HEK293 (cell line): Measurements from ENCODE around the gene GREM2.

Experiments
- ATF2 ChIP-seq: fragments of 450-650 bp; formaldehyde crosslinking; IDR thresholded peaks from 2 replicates; pipeline ENCODE4 v1.5.1; 2016; ENCODE audit warnings: missing biosample characterization, missing genetic modification characterization, low read depth
- ELK4 ChIP-seq: IDR thresholded peaks from 2 replicates; pipeline ENCODE4 v1.6.1; 2011; ENCODE audit warnings: mild to moderate bottlenecking, low read depth, low read length, borderline replicate concordance
- KLF10 ChIP-seq: fragments of 450-650 bp; IDR thresholded peaks from 2 replicates; pipeline ENCODE4 v1.5.1; 2018; ENCODE audit warnings: missing biosample characterization, mild to moderate bottlenecking, missing genetic modification characterization
- SCRT1 ChIP-seq: fragments of 450-650 bp; formaldehyde crosslinking; IDR thresholded peaks from 2 replicates; pipeline ENCODE4 v1.5.1; 2016; ENCODE audit warnings: missing biosample characterization, missing genetic modification characterization, borderline replicate concordance
- SCRT2 ChIP-seq: fragments of 450-650 bp; formaldehyde crosslinking; IDR thresholded peaks from 2 replicates; pipeline ENCODE4 v1.5.1; 2016; ENCODE audit warnings: missing biosample characterization, missing genetic modification characterization
- TCF7L2 ChIP-seq: IDR thresholded peaks from 2 replicates; pipeline ENCODE4 v1.6.1; 2011; ENCODE audit warnings: low read depth, mild to moderate bottlenecking, inconsistent platforms, low read length, moderate library complexity, borderline replicate concordance
- ZBTB1 ChIP-seq: fragments of 450-650 bp; formaldehyde crosslinking; IDR thresholded peaks from 2 replicates; pipeline ENCODE4 v1.5.1; 2016; ENCODE audit warnings: missing biosample characterization, missing genetic modification characterization
- ZBTB17 ChIP-seq: fragments of 450-650 bp; formaldehyde crosslinking; IDR thresholded peaks from 2 replicates; pipeline ENCODE4 v1.5.1; 2016; ENCODE audit warnings: missing biosample characterization, missing genetic modification characterization
- ZBTB48 ChIP-seq: fragments of 450-650 bp; formaldehyde crosslinking; IDR thresholded peaks from 2 replicates; pipeline ENCODE4 v1.5.1; 2016; ENCODE audit warnings: missing biosample characterization, missing genetic modification characterization
- ZNF169 ChIP-seq: fragments of 450-650 bp; formaldehyde crosslinking; IDR thresholded peaks from 2 replicates; pipeline ENCODE4 v1.5.1; 2016; ENCODE audit warnings: missing biosample characterization, missing genetic modification characterization
- ZNF214 ChIP-seq: fragments of 450-650 bp; formaldehyde crosslinking; IDR thresholded peaks from 2 replicates; pipeline ENCODE4 v1.5.1; 2017; ENCODE audit warnings: missing biosample characterization, mild to moderate bottlenecking, missing genetic modification characterization, borderline replicate concordance
- ZNF274 ChIP-seq, 2 experiments: fragments of 200-500 bp in 1 of 2; fragments of 450-650 bp in 1 of 2; sonication (Bioruptor generic) in 1 of 2; formaldehyde crosslinking in 1 of 2; IDR thresholded peaks; 2 replicates each; pipeline versions ENCODE4 v1.5.1 to v1.6.1; 2014 to 2016; ENCODE audit warnings: borderline replicate concordance in 1 of 2, inconsistent platforms in 1 of 2, low read length in 1 of 2, missing biosample characterization in 1 of 2, missing genetic modification characterization in 1 of 2
- ZNF292 ChIP-seq: fragments of 450-650 bp; formaldehyde crosslinking; IDR thresholded peaks from 2 replicates; pipeline ENCODE4 v1.5.1; 2016; ENCODE audit warnings: low read depth, missing biosample characterization, missing genetic modification characterization, borderline replicate concordance
- ZNF341 ChIP-seq: fragments of 450-650 bp; formaldehyde crosslinking; IDR thresholded peaks from 2 replicates; pipeline ENCODE4; 2016; ENCODE audit warnings: low read depth, missing biosample characterization, missing genetic modification characterization
- ZNF37A ChIP-seq: fragments of 450-650 bp; IDR thresholded peaks from 2 replicates; pipeline ENCODE4 v1.5.1; 2018; ENCODE audit warnings: missing biosample characterization, missing genetic modification characterization
- ZNF48 ChIP-seq: fragments of 450-650 bp; formaldehyde crosslinking; IDR thresholded peaks from 2 replicates; pipeline ENCODE4 v1.5.1; 2016; ENCODE audit warnings: missing biosample characterization, missing genetic modification characterization
- ZNF529 ChIP-seq: fragments of 450-650 bp; formaldehyde crosslinking; IDR thresholded peaks from 2 replicates; pipeline ENCODE4 v1.5.1; 2017; ENCODE audit warnings: missing genetic modification characterization, missing biosample characterization; ENCODE audit not compliant: insufficient replicate concordance
- ZNF580 ChIP-seq: fragments of 450-650 bp; formaldehyde crosslinking; IDR thresholded peaks from 2 replicates; pipeline ENCODE4 v1.5.1; 2016; ENCODE audit warnings: missing biosample characterization, missing genetic modification characterization
- ZNF596 ChIP-seq: fragments of 450-650 bp; IDR thresholded peaks from 2 replicates; pipeline ENCODE4 v1.5.0; 2018; ENCODE audit warnings: missing biosample characterization, mild to moderate bottlenecking, missing genetic modification characterization, moderate library complexity
- ZNF621 ChIP-seq: fragments of 450-650 bp; formaldehyde crosslinking; IDR thresholded peaks from 2 replicates; pipeline ENCODE4 v1.5.1; 2017; ENCODE audit warnings: missing biosample characterization, missing genetic modification characterization
- ZSCAN23 ChIP-seq: fragments of 450-650 bp; formaldehyde crosslinking; IDR thresholded peaks from 2 replicates; pipeline ENCODE4 v1.5.1; 2016; ENCODE audit warnings: missing biosample characterization, missing genetic modification characterization
- TF ChIP-seq, protein P1 (sequence below): fragments of 450-650 bp; formaldehyde crosslinking; IDR thresholded peaks from 2 replicates; pipeline ENCODE4 v1.5.1; 2017; ENCODE audit warnings: missing biosample characterization, missing genetic modification characterization
- TF ChIP-seq, protein P2 (sequence below): fragments of 450-650 bp; formaldehyde crosslinking; IDR thresholded peaks from 2 replicates; pipeline ENCODE4 v1.5.1; 2016; ENCODE audit warnings: missing biosample characterization, missing genetic modification characterization
- TF ChIP-seq, protein P3 (sequence below): fragments of 450-650 bp; formaldehyde crosslinking; IDR thresholded peaks from 2 replicates; pipeline ENCODE4 v1.5.1; 2016; ENCODE audit warnings: missing biosample characterization, missing genetic modification characterization
- TF ChIP-seq, protein P4 (sequence below): fragments of 450-650 bp; formaldehyde crosslinking; IDR thresholded peaks from 2 replicates; pipeline ENCODE4 v1.5.1; 2016; ENCODE audit warnings: missing biosample characterization, missing genetic modification characterization
- TF ChIP-seq, protein P5 (sequence below): fragments of 450-650 bp; formaldehyde crosslinking; IDR thresholded peaks from 2 replicates; pipeline ENCODE4 v1.5.1; 2016; ENCODE audit warnings: missing biosample characterization, missing genetic modification characterization

Gene GREM2

GRCh38 chr1:240524356-240525069 lies 87.4 kb downstream of the GREM2 start (continued):
- TF ChIP-seq, protein P1, sequence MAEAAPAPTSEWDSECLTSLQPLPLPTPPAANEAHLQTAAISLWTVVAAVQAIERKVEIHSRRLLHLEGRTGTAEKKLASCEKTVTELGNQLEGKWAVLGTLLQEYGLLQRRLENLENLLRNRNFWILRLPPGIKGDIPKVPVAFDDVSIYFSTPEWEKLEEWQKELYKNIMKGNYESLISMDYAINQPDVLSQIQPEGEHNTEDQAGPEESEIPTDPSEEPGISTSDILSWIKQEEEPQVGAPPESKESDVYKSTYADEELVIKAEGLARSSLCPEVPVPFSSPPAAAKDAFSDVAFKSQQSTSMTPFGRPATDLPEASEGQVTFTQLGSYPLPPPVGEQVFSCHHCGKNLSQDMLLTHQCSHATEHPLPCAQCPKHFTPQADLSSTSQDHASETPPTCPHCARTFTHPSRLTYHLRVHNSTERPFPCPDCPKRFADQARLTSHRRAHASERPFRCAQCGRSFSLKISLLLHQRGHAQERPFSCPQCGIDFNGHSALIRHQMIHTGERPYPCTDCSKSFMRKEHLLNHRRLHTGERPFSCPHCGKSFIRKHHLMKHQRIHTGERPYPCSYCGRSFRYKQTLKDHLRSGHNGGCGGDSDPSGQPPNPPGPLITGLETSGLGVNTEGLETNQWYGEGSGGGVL (tag by site-specific recombination) = no peak
- TF ChIP-seq TCF7L2 = peak; percentile 39; the same call in 1 of the 2 replicates
- TF ChIP-seq ELK4 = no peak
- TF ChIP-seq ZNF292 = no peak
- no peak for TF ChIP-seq ZBTB48
- TF ChIP-seq KLF10 = no peak
- TF ChIP-seq, protein P2, sequence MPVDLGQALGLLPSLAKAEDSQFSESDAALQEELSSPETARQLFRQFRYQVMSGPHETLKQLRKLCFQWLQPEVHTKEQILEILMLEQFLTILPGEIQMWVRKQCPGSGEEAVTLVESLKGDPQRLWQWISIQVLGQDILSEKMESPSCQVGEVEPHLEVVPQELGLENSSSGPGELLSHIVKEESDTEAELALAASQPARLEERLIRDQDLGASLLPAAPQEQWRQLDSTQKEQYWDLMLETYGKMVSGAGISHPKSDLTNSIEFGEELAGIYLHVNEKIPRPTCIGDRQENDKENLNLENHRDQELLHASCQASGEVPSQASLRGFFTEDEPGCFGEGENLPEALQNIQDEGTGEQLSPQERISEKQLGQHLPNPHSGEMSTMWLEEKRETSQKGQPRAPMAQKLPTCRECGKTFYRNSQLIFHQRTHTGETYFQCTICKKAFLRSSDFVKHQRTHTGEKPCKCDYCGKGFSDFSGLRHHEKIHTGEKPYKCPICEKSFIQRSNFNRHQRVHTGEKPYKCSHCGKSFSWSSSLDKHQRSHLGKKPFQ = 0 out of 2 replicates have a peak, but pooled peaks have one; percentile 38
- TF ChIP-seq ZNF169 (tag by site-specific recombination) = no peak
- no peak for TF ChIP-seq SCRT2 (tag by site-specific recombination)
- no peak for TF ChIP-seq ZNF580
- TF ChIP-seq ZBTB17 (tag by site-specific recombination) = no peak
- TF ChIP-seq, protein P3, sequence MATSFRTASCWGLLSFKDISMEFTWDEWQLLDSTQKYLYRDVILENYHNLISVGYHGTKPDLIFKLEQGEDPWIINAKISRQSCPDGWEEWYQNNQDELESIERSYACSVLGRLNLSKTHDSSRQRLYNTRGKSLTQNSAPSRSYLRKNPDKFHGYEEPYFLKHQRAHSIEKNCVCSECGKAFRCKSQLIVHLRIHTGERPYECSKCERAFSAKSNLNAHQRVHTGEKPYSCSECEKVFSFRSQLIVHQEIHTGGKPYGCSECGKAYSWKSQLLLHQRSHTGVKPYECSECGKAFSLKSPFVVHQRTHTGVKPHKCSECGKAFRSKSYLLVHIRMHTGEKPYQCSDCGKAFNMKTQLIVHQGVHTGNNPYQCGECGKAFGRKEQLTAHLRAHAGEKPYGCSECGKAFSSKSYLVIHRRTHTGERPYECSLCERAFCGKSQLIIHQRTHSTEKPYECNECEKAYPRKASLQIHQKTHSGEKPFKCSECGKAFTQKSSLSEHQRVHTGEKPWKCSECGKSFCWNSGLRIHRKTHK (tag by site-specific recombination) = no peak
- 0 out of 2 replicates have a peak, but pooled peaks have one; percentile 24 for TF ChIP-seq ATF2 (tag by site-specific recombination)
- TF ChIP-seq, protein P4, sequence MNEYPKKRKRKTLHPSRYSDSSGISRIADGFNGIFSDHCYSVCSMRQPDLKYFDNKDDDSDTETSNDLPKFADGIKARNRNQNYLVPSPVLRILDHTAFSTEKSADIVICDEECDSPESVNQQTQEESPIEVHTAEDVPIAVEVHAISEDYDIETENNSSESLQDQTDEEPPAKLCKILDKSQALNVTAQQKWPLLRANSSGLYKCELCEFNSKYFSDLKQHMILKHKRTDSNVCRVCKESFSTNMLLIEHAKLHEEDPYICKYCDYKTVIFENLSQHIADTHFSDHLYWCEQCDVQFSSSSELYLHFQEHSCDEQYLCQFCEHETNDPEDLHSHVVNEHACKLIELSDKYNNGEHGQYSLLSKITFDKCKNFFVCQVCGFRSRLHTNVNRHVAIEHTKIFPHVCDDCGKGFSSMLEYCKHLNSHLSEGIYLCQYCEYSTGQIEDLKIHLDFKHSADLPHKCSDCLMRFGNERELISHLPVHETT (tag by site-specific recombination) = no peak
- TF ChIP-seq ZNF341 = no peak
- no peak for TF ChIP-seq ZNF37A (tag by site-specific recombination)
- TF ChIP-seq SCRT1 = no peak
- no peak for TF ChIP-seq ZSCAN23 (tag by site-specific recombination)
- no peak for TF ChIP-seq ZNF274 (IDR thresholded peaks at IDR 0.05; ENCODE audit: low read length)
- no peak for TF ChIP-seq ZNF274 (tag by site-specific recombination; IDR thresholded peaks at IDR 0.05; ENCODE audit: borderline replicate concordance)
- no peak for TF ChIP-seq ZNF48
- no peak for TF ChIP-seq ZNF596 (tag by site-specific recombination)
- TF ChIP-seq ZNF214 = no peak
- TF ChIP-seq, protein P5, sequence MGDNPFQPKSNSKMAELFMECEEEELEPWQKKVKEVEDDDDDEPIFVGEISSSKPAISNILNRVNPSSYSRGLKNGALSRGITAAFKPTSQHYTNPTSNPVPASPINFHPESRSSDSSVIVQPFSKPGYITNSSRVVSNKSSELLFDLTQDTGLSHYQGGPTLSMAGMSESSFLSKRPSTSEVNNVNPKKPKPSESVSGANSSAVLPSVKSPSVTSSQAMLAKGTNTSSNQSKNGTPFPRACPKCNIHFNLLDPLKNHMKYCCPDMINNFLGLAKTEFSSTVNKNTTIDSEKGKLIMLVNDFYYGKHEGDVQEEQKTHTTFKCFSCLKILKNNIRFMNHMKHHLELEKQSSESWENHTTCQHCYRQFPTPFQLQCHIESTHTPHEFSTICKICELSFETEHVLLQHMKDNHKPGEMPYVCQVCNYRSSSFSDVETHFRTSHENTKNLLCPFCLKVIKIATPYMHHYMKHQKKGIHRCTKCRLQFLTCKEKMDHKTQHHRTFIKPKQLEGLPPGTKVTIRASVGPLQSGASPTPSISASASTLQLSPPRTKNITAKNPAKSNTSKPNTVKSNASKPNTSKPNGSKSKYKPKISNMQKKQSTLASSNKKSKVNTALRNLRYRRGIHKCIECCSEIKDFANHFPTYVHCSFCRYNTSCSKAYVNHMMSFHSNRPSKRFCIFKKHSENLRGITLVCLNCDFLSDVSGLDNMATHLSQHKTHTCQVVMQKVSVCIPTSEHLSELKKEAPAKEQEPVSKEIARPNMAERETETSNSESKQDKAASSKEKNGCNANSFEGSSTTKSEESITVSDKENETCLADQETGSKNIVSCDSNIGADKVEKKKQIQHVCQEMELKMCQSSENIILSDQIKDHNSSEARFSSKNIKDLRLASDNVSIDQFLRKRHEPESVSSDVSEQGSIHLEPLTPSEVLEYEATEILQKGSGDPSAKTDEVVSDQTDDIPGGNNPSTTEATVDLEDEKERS (tag by site-specific recombination) = no peak
- no peak for TF ChIP-seq ZBTB1 (tag by site-specific recombination)
- TF ChIP-seq ZNF529 (tag by site-specific recombination) = no peak
- TF ChIP-seq ZNF621 (tag by site-specific recombination) = no peak
